ENCODE measurements around the gene DSG4.

DNA sequence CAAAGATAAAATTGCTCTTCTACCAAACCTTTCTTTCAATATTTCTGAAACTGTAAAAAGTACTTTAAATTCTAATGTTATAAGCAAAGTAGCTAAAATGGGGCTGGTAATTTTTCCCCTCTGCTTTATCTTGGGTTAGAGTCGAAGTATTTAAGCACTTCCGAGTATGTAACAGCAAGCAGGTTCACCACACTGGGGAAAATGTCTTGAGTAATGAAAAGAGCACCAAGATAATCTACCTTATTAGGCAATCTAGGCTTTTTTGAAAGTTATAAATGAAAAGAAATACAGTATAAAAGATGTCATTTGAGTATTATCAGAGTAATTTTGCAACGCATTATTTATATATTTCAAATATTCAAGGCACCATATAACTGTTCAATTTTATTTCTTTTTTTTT lies 70.3 kb downstream of the DSG4 start:
- TF ChIP-seq ZBTB17 (tag by site-specific recombination; IDR thresholded peaks at IDR 0.05), result no peak
- TF ChIP-seq ZBTB7A (tag by site-specific recombination; IDR thresholded peaks at IDR 0.05; ENCODE audit: low read depth), result no peak
- no peak for TF ChIP-seq ZBTB1 (tag by site-specific recombination; IDR thresholded peaks at IDR 0.05)
- no peak for TF ChIP-seq SETDB1 (IDR thresholded peaks at IDR 0.05; ENCODE audit: insufficient read length, low read length)
- TF ChIP-seq, protein P1, sequence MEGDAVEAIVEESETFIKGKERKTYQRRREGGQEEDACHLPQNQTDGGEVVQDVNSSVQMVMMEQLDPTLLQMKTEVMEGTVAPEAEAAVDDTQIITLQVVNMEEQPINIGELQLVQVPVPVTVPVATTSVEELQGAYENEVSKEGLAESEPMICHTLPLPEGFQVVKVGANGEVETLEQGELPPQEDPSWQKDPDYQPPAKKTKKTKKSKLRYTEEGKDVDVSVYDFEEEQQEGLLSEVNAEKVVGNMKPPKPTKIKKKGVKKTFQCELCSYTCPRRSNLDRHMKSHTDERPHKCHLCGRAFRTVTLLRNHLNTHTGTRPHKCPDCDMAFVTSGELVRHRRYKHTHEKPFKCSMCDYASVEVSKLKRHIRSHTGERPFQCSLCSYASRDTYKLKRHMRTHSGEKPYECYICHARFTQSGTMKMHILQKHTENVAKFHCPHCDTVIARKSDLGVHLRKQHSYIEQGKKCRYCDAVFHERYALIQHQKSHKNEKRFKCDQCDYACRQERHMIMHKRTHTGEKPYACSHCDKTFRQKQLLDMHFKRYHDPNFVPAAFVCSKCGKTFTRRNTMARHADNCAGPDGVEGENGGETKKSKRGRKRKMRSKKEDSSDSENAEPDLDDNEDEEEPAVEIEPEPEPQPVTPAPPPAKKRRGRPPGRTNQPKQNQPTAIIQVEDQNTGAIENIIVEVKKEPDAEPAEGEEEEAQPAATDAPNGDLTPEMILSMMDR (tag by site-specific recombination; IDR thresholded peaks at IDR 0.05), result no peak
- TF ChIP-seq, protein P2, sequence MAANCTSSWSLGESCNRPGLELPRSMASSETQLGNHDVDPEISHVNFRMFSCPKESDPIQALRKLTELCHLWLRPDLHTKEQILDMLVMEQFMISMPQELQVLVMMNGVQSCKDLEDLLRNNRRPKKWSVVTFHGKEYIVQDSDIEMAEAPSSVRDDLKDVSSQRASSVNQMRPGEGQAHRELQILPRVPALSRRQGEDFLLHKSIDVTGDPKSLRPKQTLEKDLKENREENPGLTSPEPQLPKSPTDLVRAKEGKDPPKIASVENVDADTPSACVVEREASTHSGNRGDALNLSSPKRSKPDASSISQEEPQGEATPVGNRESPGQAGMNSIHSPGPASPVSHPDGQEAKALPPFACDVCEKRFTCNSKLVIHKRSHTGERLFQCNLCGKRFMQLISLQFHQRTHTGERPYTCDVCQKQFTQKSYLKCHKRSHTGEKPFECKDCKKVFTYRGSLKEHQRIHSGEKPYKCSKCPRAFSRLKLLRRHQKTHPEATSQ (tag by site-specific recombination; IDR thresholded peaks at IDR 0.05), result no peak
- TF ChIP-seq KLF1 (tag by site-specific recombination; IDR thresholded peaks at IDR 0.05), result no peak
- TF ChIP-seq YY1 (tag by site-specific recombination; IDR thresholded peaks at IDR 0.05), result no peak
- no peak for TF ChIP-seq ZNF629 (tag by site-specific recombination; IDR thresholded peaks at IDR 0.05)
- no peak for TF ChIP-seq ZNF600 (tag by site-specific recombination; IDR thresholded peaks at IDR 0.05)
